ENCODE data around the gene PSMD13.
"Not testable (repeated sequence)": the region's sequence is repeated elsewhere in the genome, so short reads cannot be mapped to it uniquely, and the experiment has no call there.

The PSMD13 gene

GRCh38 chr11:236774-237767, at the start of gene PSMD13:
Gene PSMD13 (plus strand): TSS chr11:236976. CDS start chr11:237050, 74 bp downstream.
- peak; percentile 93 for DNase-seq

DNA sequence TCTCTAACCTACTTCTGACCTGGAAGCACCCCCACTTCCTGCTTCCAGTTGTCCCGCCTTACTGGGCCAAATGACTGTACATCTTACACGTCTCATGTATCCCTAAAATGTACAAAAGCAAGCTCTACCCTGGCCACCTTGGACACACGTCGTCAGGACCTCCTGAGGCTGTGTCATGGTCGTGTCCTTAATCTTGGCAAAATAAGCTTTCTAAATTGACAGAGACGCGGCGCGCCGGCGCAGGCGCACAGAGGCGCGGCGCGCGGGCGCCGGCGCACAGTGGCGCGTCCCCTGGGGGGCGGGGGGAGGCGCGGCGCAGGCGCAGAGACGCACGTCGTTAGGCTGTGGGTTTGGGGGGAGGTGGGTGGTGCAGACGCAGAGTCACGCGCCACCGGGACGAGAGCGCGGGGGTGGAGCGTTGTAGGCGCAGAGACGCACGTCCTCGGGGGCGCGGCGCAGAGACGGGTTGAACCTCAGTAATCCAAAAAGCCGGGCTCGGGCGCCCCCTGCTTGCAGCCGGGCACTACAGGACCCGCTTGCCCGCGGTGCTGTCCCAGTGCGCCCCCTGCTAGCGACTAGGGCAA, 47.5 kb upstream of the PSMD13 start:
- peak; percentile 1 for DNase-seq

- peak; percentile 56 for DNase-seq
Observed at GRCh38 chr11:189843-190311, 46.9 kb upstream of the PSMD13 start.

DNA sequence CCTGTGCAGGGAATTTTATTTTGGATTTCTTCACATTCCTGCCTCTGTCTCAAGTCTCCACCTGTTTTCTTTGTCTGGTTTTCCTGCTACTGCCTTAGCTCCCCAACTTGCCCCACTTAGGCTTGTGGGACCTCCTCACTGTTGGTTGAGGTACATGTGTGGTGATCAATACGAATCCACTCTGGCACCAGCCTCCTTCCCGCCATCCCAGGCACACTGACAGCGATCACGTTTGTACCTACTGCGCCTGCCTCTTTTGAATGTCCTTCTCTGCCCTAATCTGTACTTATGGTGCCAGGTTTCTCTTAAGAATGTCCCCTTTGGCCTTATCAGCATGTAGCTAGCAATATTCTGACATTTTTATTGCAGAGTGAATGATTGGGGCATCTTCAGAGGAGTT, 46.2 kb upstream of the PSMD13 start:
- DNase-seq = peak; percentile 1

- peak; percentile 58 for DNase-seq
Observed at GRCh38 chr11:191490-192478, 45.0 kb upstream of the PSMD13 start.

DNA sequence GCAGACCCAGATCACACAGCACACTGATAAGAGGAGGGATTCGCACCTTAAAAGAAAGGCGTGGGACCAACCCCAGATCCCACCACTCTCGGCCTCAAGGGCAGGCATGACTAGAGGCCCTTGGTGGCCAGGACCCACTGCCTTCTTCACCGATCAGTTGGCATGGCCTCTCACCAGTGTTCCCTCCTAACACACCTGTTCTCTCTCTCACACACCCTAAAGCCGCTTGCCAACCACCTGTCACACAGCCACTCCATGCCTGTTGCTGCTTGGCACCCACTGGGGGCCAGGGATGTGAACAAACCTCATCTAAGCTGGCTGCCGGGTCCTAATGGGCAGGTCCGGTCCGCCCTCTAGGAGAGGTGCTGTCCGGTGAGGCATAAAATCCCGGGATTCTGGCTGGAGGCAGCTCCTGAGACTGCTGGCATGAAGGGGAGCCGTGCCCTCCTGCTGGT, 44.1 kb upstream of the PSMD13 start, which contains the start of gene SCGB1C1:
SCGB1C1 (plus strand) TSS at position 405 of the 455 bp plus-strand sequence; CDS start at position 427, 22 bp downstream.
- DNase-seq = not testable (repeated sequence)

DNA sequence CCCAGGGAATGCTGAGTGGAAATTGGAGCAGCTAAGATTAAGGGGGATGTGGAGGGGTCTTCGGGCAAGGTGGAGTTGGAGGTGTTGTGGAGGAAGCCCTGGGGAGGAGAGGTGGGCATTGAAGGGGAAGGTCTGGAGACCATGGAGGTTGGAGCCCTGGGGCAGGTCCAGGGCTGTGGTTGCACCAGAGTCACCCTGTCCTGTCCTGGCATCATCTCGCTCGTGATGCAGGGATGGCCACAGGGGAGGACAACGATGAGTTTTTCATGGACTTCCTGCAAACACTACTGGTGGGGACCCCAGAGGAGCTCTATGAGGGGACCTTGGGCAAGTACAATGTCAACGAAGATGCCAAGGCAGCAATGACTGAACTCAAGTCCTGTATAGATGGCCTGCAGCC, 43.3 kb upstream of the PSMD13 start:
- not testable (repeated sequence) for DNase-seq

- DNase-seq = peak; percentile 1
Observed at GRCh38 chr11:196786-197731, 39.7 kb upstream of the PSMD13 start.

DNA sequence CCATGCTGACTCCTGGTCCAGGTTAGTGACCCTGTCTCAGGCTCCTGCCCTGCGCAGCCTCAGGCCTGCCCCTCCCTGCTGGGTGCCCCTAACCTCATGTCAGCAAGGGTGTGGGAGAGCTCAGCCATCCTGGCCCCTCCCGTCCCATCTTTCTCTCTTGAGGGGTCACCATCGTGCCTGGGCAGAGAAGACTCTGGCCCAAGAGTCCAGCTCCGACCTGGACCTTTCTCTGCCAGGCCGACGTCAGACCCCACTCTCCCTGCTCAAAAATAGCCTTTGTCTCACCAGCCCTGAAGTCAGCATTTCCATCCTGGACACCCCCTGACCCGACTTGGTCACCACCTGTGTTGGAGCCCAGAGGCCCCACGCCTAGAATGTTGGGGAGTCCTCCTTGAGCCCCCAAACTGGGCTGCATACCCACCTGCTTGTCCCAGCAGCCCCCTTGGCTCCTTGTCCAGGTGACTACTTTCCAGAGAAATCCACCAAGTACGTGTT, 39.0 kb upstream of the PSMD13 start:
- DNase-seq = peak; percentile 1

DNA sequence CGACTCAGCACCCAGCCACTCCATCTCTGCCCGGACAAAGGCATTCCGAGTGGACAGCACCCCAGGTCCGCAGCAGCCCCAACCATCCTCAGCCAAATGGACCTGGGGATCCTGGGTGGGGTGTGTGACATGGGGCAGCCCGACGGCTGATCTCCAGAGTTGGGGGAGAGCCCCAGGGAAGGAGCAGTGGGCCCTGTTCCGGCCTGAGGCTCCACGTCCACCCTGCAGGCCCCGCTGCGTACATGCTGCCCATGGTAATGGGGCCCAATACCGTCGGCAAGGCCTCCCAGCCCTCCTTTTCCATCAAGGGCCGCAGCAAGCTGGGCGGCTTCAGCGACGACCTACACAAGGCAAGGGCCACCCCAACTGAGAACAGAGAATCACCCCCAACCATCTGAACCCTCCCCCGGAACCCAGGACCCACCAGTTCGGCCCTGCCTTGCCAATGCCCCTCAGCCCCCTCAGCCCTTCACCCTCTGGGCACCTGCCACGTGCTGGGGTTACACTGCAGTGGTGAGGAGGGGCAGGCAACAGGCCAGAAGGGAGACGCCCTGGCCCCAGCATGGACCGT, 38.5 kb upstream of the PSMD13 start:
- DNase-seq = no peak

GRCh38 chr11:199004-199581, 37.7 kb upstream of the PSMD13 start:
- DNase-seq = no peak

DNA sequence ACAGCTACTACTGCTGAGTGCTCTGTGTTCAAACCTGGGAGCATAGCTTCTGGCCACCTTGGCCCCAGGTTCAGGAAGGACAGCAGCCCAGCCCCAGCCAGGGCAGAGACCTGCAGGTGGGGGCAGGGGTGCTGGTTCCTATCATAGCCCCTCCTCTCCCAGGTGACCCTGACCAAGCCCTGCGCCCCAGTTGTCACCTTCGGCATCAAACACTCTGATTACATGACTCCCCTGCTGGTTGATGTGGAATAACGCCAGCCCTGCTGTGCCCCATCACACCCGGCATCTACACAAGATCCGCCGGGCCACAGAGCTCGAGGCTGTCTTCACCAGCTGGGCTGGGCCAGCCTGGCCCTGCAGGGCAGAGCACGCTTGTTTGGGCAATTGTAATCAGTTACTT, 37.0 kb upstream of the PSMD13 start:
- DNase-seq = peak; percentile 1

GRCh38 chr11:200224-201003, 36.4 kb upstream of the PSMD13 start:
- no peak for DNase-seq

GRCh38 chr11:201966-202365, 34.8 kb upstream of the PSMD13 start:
- DNase-seq = peak; percentile 1

- peak; percentile 1 for DNase-seq
Observed at GRCh38 chr11:202490-202889, 34.3 kb upstream of the PSMD13 start.

DNA sequence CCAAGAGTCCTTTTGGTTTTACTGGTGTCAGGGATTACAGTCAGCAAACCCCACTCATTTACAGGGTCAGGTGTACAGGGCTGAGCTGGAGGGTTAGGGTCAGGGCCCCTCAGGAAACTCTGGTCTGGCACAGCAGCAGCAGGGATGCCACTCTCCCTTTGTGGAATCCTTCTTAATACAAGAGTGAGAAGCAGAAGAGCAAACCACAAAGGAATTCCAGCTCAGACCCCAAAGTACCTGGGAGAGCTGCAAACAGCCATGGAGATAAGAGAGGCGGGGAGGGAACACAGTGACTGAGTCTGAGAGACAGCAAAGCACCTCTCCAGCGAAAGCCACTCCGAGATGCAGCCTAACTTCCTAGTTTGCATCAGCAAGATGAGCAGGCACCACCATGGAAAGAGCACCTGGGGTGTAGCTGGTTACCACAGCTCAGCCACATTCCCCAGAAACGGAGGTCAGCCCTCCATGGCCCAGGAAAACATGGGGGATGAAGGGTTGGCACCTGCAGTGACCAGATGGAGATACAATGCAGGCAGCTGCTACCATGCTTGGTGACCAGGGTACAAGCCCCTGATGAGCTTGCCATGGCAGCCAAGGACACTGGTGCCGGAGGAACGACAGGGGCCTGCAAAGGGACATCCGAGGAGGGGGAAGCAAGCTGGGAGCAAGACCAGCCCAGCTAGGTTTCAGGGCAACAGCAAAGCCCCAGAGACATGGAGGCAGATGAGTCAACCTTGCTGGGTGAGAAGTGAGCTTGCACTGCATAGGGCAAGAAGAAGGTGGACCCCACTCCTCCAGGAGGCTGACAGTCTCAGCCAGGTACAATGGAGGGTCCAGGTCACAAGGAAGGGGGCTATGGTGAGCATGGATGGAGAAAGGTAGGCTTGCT, 33.5 kb upstream of the PSMD13 start:
- DNase-seq = no peak

- no peak for DNase-seq
Observed at GRCh38 chr11:203945-204586, 32.7 kb upstream of the PSMD13 start.

DNA sequence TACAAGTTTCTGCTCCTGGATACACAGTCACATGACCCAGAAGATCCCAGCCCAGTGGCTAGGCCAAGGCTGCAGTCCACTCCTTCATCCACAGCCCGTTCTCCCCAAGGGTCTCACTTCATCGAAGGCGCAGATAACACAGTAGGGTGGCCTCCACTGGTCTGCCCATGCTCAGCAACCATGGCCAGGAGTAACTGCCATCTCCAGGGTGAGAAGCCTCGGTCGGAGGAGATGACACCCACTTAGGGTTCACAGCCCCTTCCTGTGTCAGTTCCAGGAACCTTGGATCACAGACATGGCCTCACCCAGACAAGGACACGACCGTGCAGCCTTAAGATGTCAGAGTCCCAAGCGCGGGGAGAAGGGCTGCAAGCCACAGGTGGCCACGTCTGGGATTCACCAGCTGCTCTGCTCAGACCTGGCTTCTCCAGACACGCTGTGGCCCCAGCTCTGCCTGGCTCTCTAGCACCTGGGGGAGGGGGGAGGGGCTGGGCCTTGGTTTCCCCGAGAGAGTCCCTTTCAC, 32.1 kb upstream of the PSMD13 start:
- peak; percentile 0 for DNase-seq
